H9 (cell line): ENCODE results near the gene TBXA2R. TPM values are rescaled to one million over a fixed set of nuclear protein-coding genes. Genes with fewer than 3 reads are reported as not detected.

Experiments
- DNase-seq: peaks from one replicate; pipeline ENCODE4 v3.0.0-alpha.2; 2017
- H2AFZ ChIP-seq: one replicate; pipeline ENCODE4 v1.6.1; 2013; ENCODE audit warnings: mild to moderate bottlenecking, low read length, control low read depth, moderate library complexity
- H2AK5ac ChIP-seq: 2 replicates; pipeline ENCODE4 v1.6.1; 2013; ENCODE audit warnings: low read length, control low read depth, mixed read lengths; ENCODE audit not compliant: insufficient read length
- H2BK120ac ChIP-seq: one replicate; pipeline ENCODE4 v1.6.1; 2013; ENCODE audit warnings: low read depth, mild to moderate bottlenecking, low read length, control low read depth, inconsistent platforms; ENCODE audit not compliant: poor library complexity, severe bottlenecking
- H2BK12ac ChIP-seq: 2 replicates; pipeline ENCODE4 v1.6.1; 2013; ENCODE audit warnings: low read length, control low read depth, mixed read lengths, low read depth; ENCODE audit not compliant: insufficient read length
- H2BK15ac ChIP-seq: 2 replicates; pipeline ENCODE4 v1.6.1; 2013; ENCODE audit warnings: low read depth, low read length, control low read depth
- H2BK20ac ChIP-seq: one replicate; pipeline ENCODE4 v1.6.1; 2013; ENCODE audit warnings: low read depth, mild to moderate bottlenecking, low read length, control low read depth, inconsistent platforms; ENCODE audit not compliant: poor library complexity, severe bottlenecking
- H2BK5ac ChIP-seq: 2 replicates; pipeline ENCODE4 v1.6.1; 2013; ENCODE audit warnings: low read length, control low read depth, mixed read lengths; ENCODE audit not compliant: insufficient read length
- H3K14ac ChIP-seq: 2 replicates; pipeline ENCODE4 v1.6.1; 2013; ENCODE audit warnings: low read length, control low read depth; ENCODE audit not compliant: insufficient read depth
- H3K18ac ChIP-seq: 2 replicates; pipeline ENCODE4 v1.6.1; 2013; ENCODE audit warnings: low read depth, mild to moderate bottlenecking, mixed read lengths, low read length, control low read depth; ENCODE audit not compliant: insufficient read length
- H3K23ac ChIP-seq: 2 replicates; pipeline ENCODE4 v1.6.1; 2013; ENCODE audit warnings: low read length, control low read depth, mixed read lengths, low read depth; ENCODE audit not compliant: insufficient read length
- H3K23me2 ChIP-seq: 2 replicates; pipeline ENCODE4 v1.6.1; 2013; ENCODE audit warnings: low read depth, mild to moderate bottlenecking, mixed read lengths, low read length, control low read depth; ENCODE audit not compliant: insufficient read length, poor library complexity, severe bottlenecking
- H3K27ac ChIP-seq: 2 replicates; pipeline ENCODE4 v1.5.1; 2013; ENCODE audit warnings: low read length, control low read depth, mixed read lengths, low read depth; ENCODE audit not compliant: insufficient read length
- H3K27me3 ChIP-seq: 2 replicates; pipeline ENCODE4 v1.6.1; 2013; ENCODE audit warnings: low read length, control low read depth, inconsistent platforms; ENCODE audit not compliant: insufficient read depth
- H3K4ac ChIP-seq: 2 replicates; pipeline ENCODE4 v1.6.1; 2013; ENCODE audit warnings: low read depth, mild to moderate bottlenecking, control low read depth, inconsistent platforms, low read length, moderate library complexity
- H3K4me1 ChIP-seq: 2 replicates; pipeline ENCODE4 v1.6.1; 2013; ENCODE audit warnings: low read length, control low read depth, inconsistent platforms; ENCODE audit not compliant: insufficient read depth
- H3K4me2 ChIP-seq: 2 replicates; pipeline ENCODE4 v1.6.1; 2013; ENCODE audit warnings: low read length, control low read depth, mixed read lengths; ENCODE audit not compliant: insufficient read length, insufficient read depth
- H3K56ac ChIP-seq: 2 replicates; pipeline ENCODE4 v1.6.1; 2013; ENCODE audit warnings: low read depth, mild to moderate bottlenecking, mixed read lengths, low read length, control low read depth; ENCODE audit not compliant: insufficient read length
- H3K79me1 ChIP-seq: 2 replicates; pipeline ENCODE4 v1.6.1; 2013; ENCODE audit warnings: low read depth, mild to moderate bottlenecking, moderate library complexity, low read length, control low read depth, inconsistent platforms; ENCODE audit not compliant: insufficient read depth, poor library complexity, severe bottlenecking
- H3K79me2 ChIP-seq: 2 replicates; pipeline ENCODE4 v1.6.1; 2013; ENCODE audit warnings: low read length, control low read depth, inconsistent platforms; ENCODE audit not compliant: insufficient read depth
- H3K9ac ChIP-seq: 2 replicates; pipeline ENCODE4 v1.6.1; 2013; ENCODE audit warnings: low read length, control low read depth, mixed read lengths; ENCODE audit not compliant: insufficient read length; ENCODE audit errors: extremely low read depth
- H3K9me3 ChIP-seq: one replicate; pipeline ENCODE4 v1.6.1; 2013; ENCODE audit warnings: low read depth, low read length, inconsistent platforms; ENCODE audit not compliant: control insufficient read depth
- H3T11ph ChIP-seq: one replicate; pipeline ENCODE4 v1.6.1; 2013; ENCODE audit warnings: mild to moderate bottlenecking, low read length, control low read depth, inconsistent platforms
- H4K20me1 ChIP-seq: one replicate; pipeline ENCODE4 v1.6.1; 2013; ENCODE audit not compliant: control insufficient read depth, insufficient read length, insufficient read depth
- H4K5ac ChIP-seq: 2 replicates; pipeline ENCODE4 v1.6.1; 2013; ENCODE audit warnings: low read depth, mild to moderate bottlenecking, mixed read lengths, low read length, control low read depth; ENCODE audit not compliant: insufficient read length
- H4K8ac ChIP-seq: replicated peaks from 2 replicates; pipeline ENCODE4 v1.6.1; 2013; ENCODE audit warnings: low read length, control low read depth, mixed read lengths, low read depth; ENCODE audit not compliant: insufficient read length
- H4K91ac ChIP-seq: 2 replicates; pipeline ENCODE4 v1.6.1; 2013; ENCODE audit warnings: low read depth, mild to moderate bottlenecking, moderate library complexity, mixed read lengths, low read length, control low read depth; ENCODE audit not compliant: insufficient read length
- H3K27ac Mint-ChIP-seq, 3 experiments: 2 replicates in 2 of 3; 3 replicates in 1 of 3; pipeline ENCODE4 v1.8.0; 2020 to 2021; ENCODE audit warnings: mixed read lengths in 3 of 3, mild to moderate bottlenecking in 1 of 3, moderate library complexity in 1 of 3
- H3K27me3 Mint-ChIP-seq: 2 replicates; pipeline ENCODE4 v1.8.0; 2021; ENCODE audit warnings: low read depth, mild to moderate bottlenecking, moderate library complexity, mixed read lengths
- H3K36me3 Mint-ChIP-seq, 3 experiments: 2 replicates in 2 of 3; 3 replicates in 1 of 3; pipeline ENCODE4 v1.8.0; 2020 to 2021; ENCODE audit warnings: low read depth in 3 of 3, mixed read lengths in 3 of 3; ENCODE audit not compliant: insufficient read depth in 1 of 3
- H3K4me1 Mint-ChIP-seq, 2 experiments: 2 replicates each; pipeline ENCODE4 v1.8.0; 2020; ENCODE audit warnings: mixed read lengths in 2 of 2
- H3K4me3 Mint-ChIP-seq, 2 experiments: 2 replicates in 1 of 2; 3 replicates in 1 of 2; pipeline ENCODE4 v1.8.0; 2020 to 2021; ENCODE audit warnings: mild to moderate bottlenecking in 2 of 2, mixed read lengths in 2 of 2, moderate library complexity in 1 of 2
- H3K9me3 Mint-ChIP-seq, 2 experiments: 2 replicates in 1 of 2; 3 replicates in 1 of 2; pipeline ENCODE4 v1.8.0; 2020; ENCODE audit warnings: mild to moderate bottlenecking in 2 of 2, mixed read lengths in 2 of 2, moderate library complexity in 1 of 2
- WGBS: extraction: QIAGEN DNeasy Blood & Tissue Kit; methylation state at CpG from one replicate; pipeline ENCODE4 v1.1.7; 2013; ENCODE audit warnings: missing lambda C conversion rate, low lambda C conversion rate, mixed read lengths; ENCODE audit not compliant: insufficient read length; ENCODE audit errors: extremely low coverage; 5-methylcytosine and 5-hydroxymethylcytosine counted together
- total RNA-seq: library from RNA; stranded (reverse); gene quantifications from 2 replicates; pipeline ENCODE4 v1.2.1, GENCODE V29; 2021
- TF ChIP-seq, protein P1 (sequence below): fragments of 200-600 bp; sonication (generic); conservative IDR thresholded peaks from 3 replicates; pipeline ENCODE4 v1.8.0; 2021; ENCODE audit warnings: antibody characterized with exemption, mild to moderate bottlenecking

The TBXA2R gene
- total RNA-seq, 1 experiment from 2014 or later = 0.63 TPM

- Histone ChIP-seq H3T11ph (no peak overlapping the region), H3K27me3 (peaks cover 4% of the 10 kb centered on the region; the same call in 1 of the 2 replicates), H2BK120ac (no peak overlapping the region), H3K23me2 (no peaks in the 10 kb centered on the region), H2AFZ (no peak overlapping the region), H3K4me1 (no peaks in the 10 kb centered on the region), H3K4me2 (no peak overlapping the region), H2BK5ac (no peak overlapping the region), H4K8ac (no peak overlapping the region), H3K14ac (no peak overlapping the region), H3K23ac (no peak overlapping the region), H2BK20ac (no peak overlapping the region), H3K9me3 (no peaks in the 10 kb centered on the region), H4K20me1 (no peaks in the 10 kb centered on the region), H4K91ac (no peak overlapping the region), H3K4ac (no peak overlapping the region), H3K56ac (no peak overlapping the region), H2BK15ac (no peak overlapping the region), H3K79me1 (no peaks in the 10 kb centered on the region), H4K5ac (no peak overlapping the region), H2AK5ac (no peak overlapping the region), H3K27ac (no peak overlapping the region), H3K18ac (no peak overlapping the region), H2BK12ac (no peak overlapping the region), H3K9ac (no peak overlapping the region), H3K79me2 (no peaks in the 10 kb centered on the region)
- H3K27ac Mint-ChIP-seq = no peak overlapping the region
- TF ChIP-seq, protein P1, sequence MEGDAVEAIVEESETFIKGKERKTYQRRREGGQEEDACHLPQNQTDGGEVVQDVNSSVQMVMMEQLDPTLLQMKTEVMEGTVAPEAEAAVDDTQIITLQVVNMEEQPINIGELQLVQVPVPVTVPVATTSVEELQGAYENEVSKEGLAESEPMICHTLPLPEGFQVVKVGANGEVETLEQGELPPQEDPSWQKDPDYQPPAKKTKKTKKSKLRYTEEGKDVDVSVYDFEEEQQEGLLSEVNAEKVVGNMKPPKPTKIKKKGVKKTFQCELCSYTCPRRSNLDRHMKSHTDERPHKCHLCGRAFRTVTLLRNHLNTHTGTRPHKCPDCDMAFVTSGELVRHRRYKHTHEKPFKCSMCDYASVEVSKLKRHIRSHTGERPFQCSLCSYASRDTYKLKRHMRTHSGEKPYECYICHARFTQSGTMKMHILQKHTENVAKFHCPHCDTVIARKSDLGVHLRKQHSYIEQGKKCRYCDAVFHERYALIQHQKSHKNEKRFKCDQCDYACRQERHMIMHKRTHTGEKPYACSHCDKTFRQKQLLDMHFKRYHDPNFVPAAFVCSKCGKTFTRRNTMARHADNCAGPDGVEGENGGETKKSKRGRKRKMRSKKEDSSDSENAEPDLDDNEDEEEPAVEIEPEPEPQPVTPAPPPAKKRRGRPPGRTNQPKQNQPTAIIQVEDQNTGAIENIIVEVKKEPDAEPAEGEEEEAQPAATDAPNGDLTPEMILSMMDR = peak; percentile 62
- no peak overlapping the region for H3K4me3 Mint-ChIP-seq
- no CpG with 5 or more reads among the region's 11 CpGs for WGBS
- DNase-seq = peak; percentile 73
- peaks cover 52% of the 10 kb centered on the region for H3K27me3 Mint-ChIP-seq
- H3K4me1 Mint-ChIP-seq = no peaks in the 10 kb centered on the region
- H3K36me3 Mint-ChIP-seq = no peaks in the 10 kb centered on the region; a peak in 1 of 7 replicates
- peaks cover 13 to 17% of the 10 kb centered on the region in 2 experiments for H3K9me3 Mint-ChIP-seq
Measured at GRCh38 chr19:3593156-3593555, 13.5 kb downstream of the TBXA2R start.
